GM19035 (cell line): Measurements from ENCODE around the gene RPLP2.

ENCODE experiments used
- ATAC-seq: cut with Tn5 transposase; IDR thresholded peaks from one replicate; pipeline ENCODE4 v1.9.1; 2021; ENCODE audit not compliant: unreplicated experiment

The RPLP2 gene

GRCh38 chr11:790721-791564 lies 18.8 kb upstream of the RPLP2 start:
- ATAC-seq = no peak

GRCh38 chr11:791658-792534 lies 17.9 kb upstream of the RPLP2 start:
- ATAC-seq = no peak

- ATAC-seq = no peak
These were observed 17.3 kb upstream of the RPLP2 start for GRCh38 chr11:792535-792821.

GRCh38 chr11:792873-793272 lies 16.9 kb upstream of the RPLP2 start:
- no peak for ATAC-seq

- no peak for ATAC-seq
These were observed 16.2 kb upstream of the RPLP2 start for GRCh38 chr11:793556-793955.

GRCh38 chr11:794013-794765 lies 15.6 kb upstream of the RPLP2 start:
- ATAC-seq = no peak

- ATAC-seq = no peak
These were observed 14.8 kb upstream of the RPLP2 start for GRCh38 chr11:794766-795633.

GRCh38 chr11:795634-796564 lies 13.9 kb upstream of the RPLP2 start:
- ATAC-seq = no peak

- ATAC-seq = no peak
These were observed 13.0 kb upstream of the RPLP2 start for GRCh38 chr11:796565-797295.

GRCh38 chr11:797296-798092 lies 12.3 kb upstream of the RPLP2 start:
- peak; percentile 49 for ATAC-seq

GRCh38 chr11:798093-798713 lies 11.6 kb upstream of the RPLP2 start, which contains the start of gene SLC25A22:
Gene SLC25A22 (minus strand): TSS chr11:798281. CDS start chr11:795006, 3,275 bp downstream.
- peak; percentile 59 for ATAC-seq

GRCh38 chr11:799641-800316 lies 10.0 kb upstream of the RPLP2 start:
- no peak for ATAC-seq

- no peak for ATAC-seq
These were observed 9.3 kb upstream of the RPLP2 start for GRCh38 chr11:800473-800872.

GRCh38 chr11:801097-801780 lies 8.5 kb upstream of the RPLP2 start:
- ATAC-seq = no peak

- no peak for ATAC-seq
These were observed 7.6 kb upstream of the RPLP2 start for GRCh38 chr11:802018-802617.
